ENCODE measurements around the gene ZNF28. TPM values are rescaled to one million over a fixed set of nuclear protein-coding genes. Genes with fewer than 3 reads are reported as not detected.

Gene ZNF28
- total RNA-seq, 4 donors from 2014 or later, result 9.5 to 16.9 (median 12.8) TPM

DNA sequence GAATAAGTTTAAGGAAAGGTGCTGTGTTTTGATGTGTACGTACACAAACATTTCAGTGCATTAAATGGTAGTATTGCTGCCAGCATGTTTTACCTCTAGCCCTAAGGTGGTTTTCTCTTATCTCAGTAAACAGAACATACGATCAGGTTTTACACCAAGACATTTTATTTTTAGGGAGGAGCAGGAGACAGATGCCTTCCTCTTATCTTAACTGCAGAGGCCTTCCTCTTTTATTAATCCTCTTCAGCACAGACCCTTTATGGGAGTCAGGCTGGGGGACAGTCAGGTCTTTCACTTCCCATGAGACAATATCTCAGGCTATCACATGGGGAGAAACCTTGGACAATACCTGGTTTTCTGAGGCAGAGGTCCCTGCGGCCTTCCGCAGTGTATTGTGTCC lies 71.7 kb downstream of the ZNF28 start:
- H3K36me3 ChIP-seq, result no peaks in the 10 kb centered on the region
- TF ChIP-seq, protein P1, sequence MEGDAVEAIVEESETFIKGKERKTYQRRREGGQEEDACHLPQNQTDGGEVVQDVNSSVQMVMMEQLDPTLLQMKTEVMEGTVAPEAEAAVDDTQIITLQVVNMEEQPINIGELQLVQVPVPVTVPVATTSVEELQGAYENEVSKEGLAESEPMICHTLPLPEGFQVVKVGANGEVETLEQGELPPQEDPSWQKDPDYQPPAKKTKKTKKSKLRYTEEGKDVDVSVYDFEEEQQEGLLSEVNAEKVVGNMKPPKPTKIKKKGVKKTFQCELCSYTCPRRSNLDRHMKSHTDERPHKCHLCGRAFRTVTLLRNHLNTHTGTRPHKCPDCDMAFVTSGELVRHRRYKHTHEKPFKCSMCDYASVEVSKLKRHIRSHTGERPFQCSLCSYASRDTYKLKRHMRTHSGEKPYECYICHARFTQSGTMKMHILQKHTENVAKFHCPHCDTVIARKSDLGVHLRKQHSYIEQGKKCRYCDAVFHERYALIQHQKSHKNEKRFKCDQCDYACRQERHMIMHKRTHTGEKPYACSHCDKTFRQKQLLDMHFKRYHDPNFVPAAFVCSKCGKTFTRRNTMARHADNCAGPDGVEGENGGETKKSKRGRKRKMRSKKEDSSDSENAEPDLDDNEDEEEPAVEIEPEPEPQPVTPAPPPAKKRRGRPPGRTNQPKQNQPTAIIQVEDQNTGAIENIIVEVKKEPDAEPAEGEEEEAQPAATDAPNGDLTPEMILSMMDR (IDR thresholded peaks at IDR 0.05), result no peak
- no peak for TF ChIP-seq POLR2A (IDR thresholded peaks at IDR 0.05)
- H3K4me3 ChIP-seq, result no peak overlapping the region

DNA sequence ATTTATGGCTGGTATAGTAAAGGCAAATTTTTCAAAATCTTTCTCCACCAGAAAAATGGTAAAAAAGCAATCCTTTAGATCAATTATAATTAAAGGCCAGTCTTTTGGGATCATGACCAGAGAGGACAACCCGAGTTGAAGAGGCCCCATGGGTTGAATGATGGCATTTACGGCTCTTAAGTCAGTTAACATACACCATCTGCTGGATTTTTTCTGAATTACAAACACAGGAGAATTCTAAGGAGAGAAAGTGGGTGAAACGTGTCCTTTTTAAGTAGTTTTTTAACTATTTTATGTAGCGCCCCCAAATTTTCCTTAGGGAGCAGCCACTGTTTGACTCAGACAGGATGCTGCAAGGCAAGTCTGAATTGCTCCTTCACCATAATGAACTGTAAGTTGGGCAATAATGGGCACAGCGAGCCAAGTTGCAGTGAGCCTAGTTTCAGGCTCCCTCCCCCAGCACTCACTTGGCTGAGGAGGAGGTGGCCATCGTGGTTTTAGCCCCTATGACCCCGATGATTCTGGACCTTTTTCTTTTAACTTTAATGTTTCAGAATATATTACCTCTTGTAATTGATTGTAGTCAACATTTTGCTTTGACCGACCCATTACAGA lies 73.0 kb downstream of the ZNF28 start:
- DNase-seq, result no peak
- H3K27ac ChIP-seq, result no peak overlapping the region
- no peaks in the 10 kb centered on the region for H3K4me1 ChIP-seq
- no peaks in the 10 kb centered on the region for H3K27me3 ChIP-seq
- no peaks in the 10 kb centered on the region for H3K9me3 ChIP-seq
- no peaks in the 10 kb centered on the region for H3K36me3 ChIP-seq
- H3K4me3 ChIP-seq, result no peak overlapping the region
- no peak for TF ChIP-seq POLR2A (IDR thresholded peaks at IDR 0.05)
- TF ChIP-seq, protein P1 (IDR thresholded peaks at IDR 0.05), result peak in 5 of 6 experiments; percentile 7 to 58 (median 40)

More for the DNA sequence above, 71.7 kb downstream of the ZNF28 start:
- Histone ChIP-seq H3K4me1 (no peaks in the 10 kb centered on the region), H3K9me3 (no peaks in the 10 kb centered on the region), H3K27ac (no peak overlapping the region), H3K27me3 (no peaks in the 10 kb centered on the region)
- no peak for DNase-seq

Other genes with a start within 250 kb of the ZNF28 start
- gene ZNF83, start 183.3 kb downstream of the ZNF28 start, total RNA-seq, result 10 to 100 TPM; 26.6 to 96.6 (median 38.6) TPM
- gene ZNF611, start 86.6 kb downstream of the ZNF28 start, total RNA-seq, result 10 to 100 TPM; 14.5 to 19.0 (median 16.3) TPM
- gene ZNF600, start 34.8 kb downstream of the ZNF28 start, total RNA-seq, result 10 to 100 TPM; 28.1 to 59.3 (median 42.8) TPM
- gene ZNF468, start 36.0 kb upstream of the ZNF28 start, total RNA-seq, result 10 to 100 TPM; 17.3 to 25.6 (median 18.5) TPM
- gene ZNF320, start 76.0 kb upstream of the ZNF28 start, total RNA-seq, result 10 to 100 TPM in 3 of 4 donors, 1 to 10 TPM in 1; 5.8 to 35.5 (median 17.8) TPM
- 1 to 10 TPM; 1.3 to 6.6 (median 5.3) TPM for gene ZNF888, start 101.8 kb upstream of the ZNF28 start, total RNA-seq
- gene ZNF816, start 141.2 kb upstream of the ZNF28 start, total RNA-seq, result 10 to 100 TPM in 3 of 4 donors, 1 to 10 TPM in 1; 6.1 to 17.4 (median 11.4) TPM
- gene ERVV-1, start 192.3 kb upstream of the ZNF28 start, total RNA-seq, result not detected
- not detected for gene ERVV-2, start 223.1 kb upstream of the ZNF28 start, total RNA-seq

Measured in Peyer's patch (tissue), 4 donors.